ENCODE results near the gene ASCC1. TPM values are rescaled to one million over a fixed set of nuclear protein-coding genes. Genes with fewer than 3 reads are reported as not detected.
"Not testable (repeated sequence)": the region's sequence is repeated elsewhere in the genome, so short reads cannot be mapped to it uniquely, and the experiment has no call there.

The ASCC1 gene
- total RNA-seq, 8 experiments from 2014 or later, result 28.1 to 51.0 (median 37.3) TPM

- peak in 2 of 8 experiments; percentile 62 to 70 for ATAC-seq (replicated peaks in 6 of 8)
- WGBS, 10 experiments, result 26 to 100% (median 85%) methylated on average over 1 to 6 of the region's 7 CpGs
Measured at GRCh38 chr10:72171175-72171630, 44.9 kb downstream of the ASCC1 start.

GRCh38 chr10:72170733-72171132 is 45.3 kb downstream of the ASCC1 start:
- in situ Hi-C loops (cut with MboI; ENCODE audit: low pct_unique_long_range_greater_than_20kb in 2 of 9, low sequenced_read_pairs in 9 of 9, unreplicated experiment in 9 of 9), result no loop called here
- H3K27ac ChIP-seq, result no peak overlapping the region
- no peak overlapping the region for H3K4me3 ChIP-seq
- ATAC-seq (replicated peaks in 6 of 8), result no peak
- peaks cover 8 to 10% of the 10 kb centered on the region in 2 donors for H3K4me1 ChIP-seq (replicated peaks in 1 of 2)
- WGBS, 10 experiments, result 79 to 100% (median 95%) methylated on average over 1 to 4 of the region's 4 CpGs

More at GRCh38 chr10:72171175-72171630, 44.9 kb downstream of the ASCC1 start:
- no peak overlapping the region for H3K27ac ChIP-seq
- peaks cover 8 to 11% of the 10 kb centered on the region in 2 donors for H3K4me1 ChIP-seq (replicated peaks in 1 of 2)
- in situ Hi-C loops (cut with MboI; ENCODE audit: low pct_unique_long_range_greater_than_20kb in 2 of 9, low sequenced_read_pairs in 9 of 9, unreplicated experiment in 9 of 9), result no loop called here
- H3K4me3 ChIP-seq, result no peak overlapping the region

GRCh38 chr10:72170263-72170662 is 45.8 kb downstream of the ASCC1 start:
- ATAC-seq (replicated peaks in 6 of 8), result peak in 1 of 8 experiments; percentile 11

GRCh38 chr10:72167118-72167517 is 49.0 kb downstream of the ASCC1 start:
- Histone ChIP-seq H3K27ac (no peak overlapping the region), H3K4me3 (no peak overlapping the region), H3K4me1 (replicated peaks in 1 of 2) (no peaks in the 10 kb centered on the region)
- in situ Hi-C loops (cut with MboI; ENCODE audit: low pct_unique_long_range_greater_than_20kb in 2 of 9, low sequenced_read_pairs in 9 of 9, unreplicated experiment in 9 of 9), result no loop called here
- WGBS, 10 experiments, result 14 to 100% (median 94%) methylated on average over 1 to 3 of the region's 3 CpGs
- ATAC-seq (replicated peaks in 6 of 8), result peak in 1 of 8 experiments; percentile 79

More at GRCh38 chr10:72170263-72170662, 45.8 kb downstream of the ASCC1 start:
- in situ Hi-C loops (cut with MboI; ENCODE audit: low pct_unique_long_range_greater_than_20kb in 2 of 9, low sequenced_read_pairs in 9 of 9, unreplicated experiment in 9 of 9), result no loop called here
- Histone ChIP-seq H3K27ac (no peak overlapping the region), H3K4me1 (replicated peaks in 1 of 2) (peaks cover 4 to 5% of the 10 kb centered on the region in 2 donors), H3K4me3 (no peak overlapping the region)
- WGBS, 10 experiments, result 90 to 100% (median 97%) methylated on average over 1 to 4 of the region's 4 CpGs

GRCh38 chr10:72164617-72165016 is 51.5 kb downstream of the ASCC1 start:
- in situ Hi-C loops (cut with MboI; ENCODE audit: low pct_unique_long_range_greater_than_20kb in 2 of 9, low sequenced_read_pairs in 9 of 9, unreplicated experiment in 9 of 9), result no loop called here
- ATAC-seq (replicated peaks in 6 of 8), result no peak
- Histone ChIP-seq H3K4me1 (replicated peaks in 1 of 2) (no peaks in the 10 kb centered on the region), H3K27ac (no peak overlapping the region), H3K4me3 (no peak overlapping the region)
- WGBS, 10 experiments, result 14 to 100% (median 90%) methylated on average over 2 of the region's 2 CpGs; no CpG with 5 or more reads in 1 of the 10 experiments

GRCh38 chr10:72162978-72163377 is 53.1 kb downstream of the ASCC1 start:
- Histone ChIP-seq H3K27ac (no peak overlapping the region), H3K4me3 (no peak overlapping the region), H3K4me1 (replicated peaks in 1 of 2) (peaks cover 5 to 11% of the 10 kb centered on the region in 2 donors)
- WGBS, 10 experiments, result 0 to 100% (median 60%) methylated on average over 1 of the region's 1 CpG; no CpG with 5 or more reads in 1 of the 10 experiments
- ATAC-seq (replicated peaks in 6 of 8), result peak in 2 of 8 experiments; percentile 97 to 98
- in situ Hi-C loops (cut with MboI; ENCODE audit: low pct_unique_long_range_greater_than_20kb in 2 of 9, low sequenced_read_pairs in 9 of 9, unreplicated experiment in 9 of 9), result no loop called here

- no peak overlapping the region for H3K27ac ChIP-seq
- peaks cover 9 to 16% of the 10 kb centered on the region in 2 donors for H3K4me1 ChIP-seq (replicated peaks in 1 of 2)
- peak in 5 of 8 experiments; percentile 78 to 84 (median 83) for ATAC-seq (replicated peaks in 6 of 8)
- in situ Hi-C loops (cut with MboI; ENCODE audit: low pct_unique_long_range_greater_than_20kb in 2 of 9, low sequenced_read_pairs in 9 of 9, unreplicated experiment in 9 of 9), result no loop called here
- H3K4me3 ChIP-seq, result no peak overlapping the region
- 43 to 97% (median 71%) methylated on average over 2 to 7 of the region's 9 CpGs; no CpG with 5 or more reads in 1 of the 10 experiments for WGBS, 10 experiments
Measured at GRCh38 chr10:72158176-72158575, 57.9 kb downstream of the ASCC1 start.

GRCh38 chr10:72156223-72156622 is 59.9 kb downstream of the ASCC1 start:
- peaks cover 9 to 16% of the 10 kb centered on the region in 2 donors for H3K4me1 ChIP-seq (replicated peaks in 1 of 2)
- 93 to 100% (median 100%) methylated on average over 3 to 9 of the region's 10 CpGs; no CpG with 5 or more reads in 5 of the 10 experiments for WGBS, 10 experiments
- H3K27ac ChIP-seq, result no peak overlapping the region
- H3K4me3 ChIP-seq, result no peak overlapping the region
- in situ Hi-C loops (cut with MboI; ENCODE audit: low pct_unique_long_range_greater_than_20kb in 2 of 9, low sequenced_read_pairs in 9 of 9, unreplicated experiment in 9 of 9), result no loop called here
- no peak for ATAC-seq (replicated peaks in 6 of 8)

GRCh38 chr10:72152286-72152685 is 63.8 kb downstream of the ASCC1 start:
- Histone ChIP-seq H3K4me3 (no peak overlapping the region), H3K27ac (no peak overlapping the region), H3K4me1 (replicated peaks in 1 of 2) (peaks cover 0 to 6% of the 10 kb centered on the region in 2 donors)
- no peak for ATAC-seq (replicated peaks in 6 of 8)
- in situ Hi-C loops (cut with MboI; ENCODE audit: low pct_unique_long_range_greater_than_20kb in 2 of 9, low sequenced_read_pairs in 9 of 9, unreplicated experiment in 9 of 9), result no loop called here
- WGBS, 10 experiments, result 73 to 100% (median 95%) methylated on average over 1 to 7 of the region's 7 CpGs; no CpG with 5 or more reads in 2 of the 10 experiments

- H3K4me3 ChIP-seq; H3K4me1 ChIP-seq (replicated peaks in 1 of 2); ATAC-seq (replicated peaks in 6 of 8); H3K27ac ChIP-seq; in situ Hi-C loops (cut with MboI; ENCODE audit: low pct_unique_long_range_greater_than_20kb in 2 of 9, low sequenced_read_pairs in 9 of 9, unreplicated experiment in 9 of 9): not testable (repeated sequence)
- 100% methylated on average over 1 of the region's 6 CpGs; no CpG with 5 or more reads in 6 of the 10 experiments for WGBS, 10 experiments
Measured at GRCh38 chr10:72150746-72151478, 65.2 kb downstream of the ASCC1 start.

- H3K4me3 ChIP-seq; in situ Hi-C loops (cut with MboI; ENCODE audit: low pct_unique_long_range_greater_than_20kb in 2 of 9, low sequenced_read_pairs in 9 of 9, unreplicated experiment in 9 of 9); H3K27ac ChIP-seq; ATAC-seq (replicated peaks in 6 of 8); H3K4me1 ChIP-seq (replicated peaks in 1 of 2): not testable (repeated sequence)
- WGBS, 10 experiments, result 50 to 100% (median 100%) methylated on average over 1 to 4 of the region's 4 CpGs; no CpG with 5 or more reads in 1 of the 10 experiments
Measured at GRCh38 chr10:72147324-72147584, 68.8 kb downstream of the ASCC1 start.

GRCh38 chr10:72146559-72147323 is 69.3 kb downstream of the ASCC1 start:
- 50 to 94% (median 75%) methylated on average over 2 to 4 of the region's 4 CpGs; no CpG with 5 or more reads in 1 of the 10 experiments for WGBS, 10 experiments
- no peak for ATAC-seq (replicated peaks in 6 of 8)
- in situ Hi-C loops (cut with MboI; ENCODE audit: low pct_unique_long_range_greater_than_20kb in 2 of 9, low sequenced_read_pairs in 9 of 9, unreplicated experiment in 9 of 9), result no loop called here
- Histone ChIP-seq H3K4me1 (replicated peaks in 1 of 2) (peaks cover 0 to 5% of the 10 kb centered on the region in 2 donors), H3K27ac (no peak overlapping the region), H3K4me3 (no peak overlapping the region)

- peak in 2 of 8 experiments; percentile 21 to 22 for ATAC-seq (replicated peaks in 6 of 8)
- in situ Hi-C loops (cut with MboI; ENCODE audit: low pct_unique_long_range_greater_than_20kb in 2 of 9, low sequenced_read_pairs in 9 of 9, unreplicated experiment in 9 of 9), result no loop called here
- 43 to 100% (median 64%) methylated on average over 1 to 6 of the region's 6 CpGs for WGBS, 10 experiments
- Histone ChIP-seq H3K4me3 (no peak overlapping the region), H3K4me1 (replicated peaks in 1 of 2) (peaks cover 0 to 5% of the 10 kb centered on the region in 2 donors), H3K27ac (no peak overlapping the region)
Measured at GRCh38 chr10:72146071-72146470, 70.0 kb downstream of the ASCC1 start.
